K562 (cell line): ENCODE data around the gene TRDMT1. TPM values are rescaled to one million over a fixed set of nuclear protein-coding genes. Genes with fewer than 3 reads are reported as not detected.

Experiments used
- BCL6 ChIP-seq: fragments of 250-450 bp; sonication (Bioruptor Pico); IDR thresholded peaks from 2 replicates; pipeline ENCODE4 v1.4.0; 2020
- CTCF ChIP-seq, 3 experiments: IDR thresholded peaks in 2 of 3; conservative IDR thresholded peaks in 1 of 3; 2 replicates each; pipeline ENCODE4 v1.5.1; 2011 to 2012; ENCODE audit warnings: low read length in 3 of 3, mild to moderate bottlenecking in 3 of 3, control low read depth in 2 of 3, improper control_type of control experiment in 1 of 3, inconsistent platforms in 1 of 3, low read depth in 1 of 3, mixed read lengths in 1 of 3, moderate library complexity in 1 of 3; ENCODE audit not compliant: insufficient read depth in 2 of 3
- GATA2 ChIP-seq: sonication (generic); formaldehyde crosslinking; IDR thresholded peaks from 2 replicates; pipeline ENCODE4 v1.4.0; 2020; ENCODE audit warnings: mild to moderate bottlenecking, missing genetic modification reagents
- GATAD2A ChIP-seq: fragments of 450-650 bp; IDR thresholded peaks from 2 replicates; pipeline ENCODE4 v1.6.1; 2017
- KDM5B ChIP-seq: fragments of 200-600 bp; sonication (generic); IDR thresholded peaks from 2 replicates; pipeline ENCODE4 v1.6.1; 2012; ENCODE audit warnings: low read depth, mild to moderate bottlenecking, moderate library complexity, low read length, control low read depth, inconsistent platforms; ENCODE audit not compliant: insufficient replicate concordance
- MAFF ChIP-seq: IDR thresholded peaks from 2 replicates; pipeline ENCODE4 v1.6.1; 2012; ENCODE audit warnings: low read length, improper control_type of control experiment
- MCM3 ChIP-seq: fragments of 450-650 bp; IDR thresholded peaks from 2 replicates; pipeline ENCODE4 v1.6.1; 2016
- MITF ChIP-seq: IDR thresholded peaks from 2 replicates; pipeline ENCODE4 v1.6.1; 2014; ENCODE audit warnings: antibody characterized with exemption
- NFIC ChIP-seq: fragments of 450-650 bp; IDR thresholded peaks from 2 replicates; pipeline ENCODE4 v1.6.1; 2017; ENCODE audit warnings: mild to moderate bottlenecking, inconsistent platforms
- NFXL1 ChIP-seq: fragments of 450-650 bp; formaldehyde crosslinking; IDR thresholded peaks from 2 replicates; pipeline ENCODE4 v1.4.0; 2021; ENCODE audit warnings: mild to moderate bottlenecking
- PKNOX1 ChIP-seq: fragments of 450-650 bp; IDR thresholded peaks from 2 replicates; pipeline ENCODE4 v1.6.1; 2016
- SFPQ ChIP-seq: fragments of 200-400 bp; formaldehyde crosslinking; IDR thresholded peaks from 2 replicates; pipeline ENCODE4 v1.6.1; 2017; ENCODE audit warnings: mild to moderate bottlenecking, low read depth, low read length, moderate library complexity
- SOX6 ChIP-seq: fragments of 450-650 bp; IDR thresholded peaks from 2 replicates; pipeline ENCODE4 v1.6.1; 2014; ENCODE audit warnings: mild to moderate bottlenecking
- SRSF7 ChIP-seq: fragments of 200-400 bp; formaldehyde crosslinking; optimal IDR thresholded peaks from 2 replicates; pipeline ENCODE3; 2017; ENCODE audit warnings: mild to moderate bottlenecking, low read depth, low read length
- THAP12 ChIP-seq: fragments of 250-450 bp; sonication (Bioruptor Pico); IDR thresholded peaks from 2 replicates; pipeline ENCODE4 v1.9.0; 2021; ENCODE audit warnings: mild to moderate bottlenecking, inconsistent platforms
- ZNF140 ChIP-seq: fragments of 250-450 bp; sonication (Bioruptor Pico); IDR thresholded peaks from 2 replicates; pipeline ENCODE4 v1.8.0; 2021; ENCODE audit warnings: moderate library complexity, mild to moderate bottlenecking, inconsistent platforms
- ZNF395 ChIP-seq: fragments of 200-800 bp; sonication (Bioruptor generic); IDR thresholded peaks from 2 replicates; pipeline ENCODE4 v1.6.1; 2017; ENCODE audit warnings: missing genetic modification characterization, missing compliant biosample characterization
- ZNF436 ChIP-seq: fragments of 250-450, 450-650 bp; sonication (Bioruptor Pico); formaldehyde crosslinking; IDR thresholded peaks from 2 replicates; pipeline ENCODE4 v1.7.0; 2020; ENCODE audit warnings: mild to moderate bottlenecking
- ZNF785 ChIP-seq: fragments of 250-450 bp; sonication (Bioruptor Pico); IDR thresholded peaks from 2 replicates; pipeline ENCODE4 v1.4.0; 2020; ENCODE audit warnings: mild to moderate bottlenecking
- polyA plus RNA-seq, 8 experiments: library from polyadenylated mRNA; depleted of rRNA in 4 of 8; stranded (reverse) in 5 of 8; unstranded in 3 of 8; fragments of >200 nt; fragmentation: Nextera tagmentation in 2 of 8; fragmentation: Illumina TruSeq in 1 of 8; extraction: Ambion mirVana in 2 of 8; extraction: Trizol in 1 of 8; gene quantifications; 2 replicates each; pipeline versions ENCODE4 v1.2.1 to v1.2.3, GENCODE V29; 2011 to 2014; ENCODE audit warnings: inconsistent platforms in 1 of 8, missing spikeins in 1 of 8
- total RNA-seq, 7 experiments: library from RNA; depleted of rRNA in 6 of 7; stranded (reverse); fragments of >200 nt in 6 of 7; fragmentation: Illumina TruSeq in 2 of 7; extraction: Trizol in 2 of 7; gene quantifications; 2 replicates each; pipeline versions ENCODE4 v1.2.1 to v1.2.3, GENCODE V29; 2011 to 2021; ENCODE audit warnings: low replicate concordance in 1 of 7

The TRDMT1 gene
- total and polyA plus RNA-seq, 9 of the 15 experiments (the other 6 are each of a cell fraction or from before 2014, with no cell fraction given), result 5.4 to 12.6 (median 9.3) TPM

- TF ChIP-seq ZNF395 (CRISPR knock-in tag) (no peak), NFIC (no peak), ZNF140 (CRISPR knock-in tag) (no peak), ZNF436 (CRISPR knock-in tag) (no peak), KDM5B (peak; percentile 51), SOX6 (0 out of 2 replicates have a peak, but pooled peaks have one; percentile 23), MCM3 (no peak), CTCF (IDR thresholded peaks at IDR 0.05 in 2 of 3, conservative IDR thresholded peaks at IDR 0.05 in 1 of 3; ENCODE audit: insufficient read depth in 2 of 3, low read depth in 1 of 3, low read length in 3 of 3) (no peak), PKNOX1 (no peak), ZNF785 (CRISPR knock-in tag) (no peak), SRSF7 (no peak), GATA2 (CRISPR knock-in tag) (peak; percentile 86), GATAD2A (0 out of 2 replicates have a peak, but pooled peaks have one; percentile 74), THAP12 (CRISPR knock-in tag) (no peak), NFXL1 (CRISPR knock-in tag) (no peak), MITF (no peak), BCL6 (CRISPR knock-in tag) (no peak), MAFF (no peak), SFPQ (no peak)
These were observed 2.1 kb downstream of the TRDMT1 start (continued) for GRCh38 chr10:17199351-17199804.
